KMS-11 (cell line): ENCODE results near the gene ADGRG3.

Source experiments
- H2AFZ ChIP-seq: fragments of 200-600 bp; sonication (generic); 2 replicates; pipeline ENCODE4 v1.6.1; 2016; ENCODE audit warnings: antibody characterized with exemption, mixed run types, low read depth
- H3K27ac ChIP-seq: fragments of 200-600 bp; sonication (generic); 2 replicates; pipeline ENCODE4 v1.6.1; 2016; ENCODE audit warnings: mild to moderate bottlenecking, mixed run types
- H3K27me3 ChIP-seq: fragments of 200-600 bp; sonication (generic); 2 replicates; pipeline ENCODE4 v1.6.1; 2017; ENCODE audit warnings: mild to moderate bottlenecking, low read depth, mixed run types, moderate library complexity; ENCODE audit not compliant: insufficient read depth
- H3K36me3 ChIP-seq: fragments of 200-600 bp; sonication (generic); 2 replicates; pipeline ENCODE4 v1.6.1; 2017; ENCODE audit warnings: mild to moderate bottlenecking, mixed run types; ENCODE audit not compliant: insufficient read depth
- H3K4me1 ChIP-seq: fragments of 200-600 bp; sonication (generic); 2 replicates; pipeline ENCODE4 v1.6.1; 2016; ENCODE audit warnings: mild to moderate bottlenecking, low read depth, mixed run types; ENCODE audit not compliant: poor library complexity, severe bottlenecking
- H3K4me2 ChIP-seq: fragments of 200-600 bp; sonication (generic); 2 replicates; pipeline ENCODE4 v1.7.0; 2016; ENCODE audit warnings: mild to moderate bottlenecking, mixed run types
- H3K4me3 ChIP-seq: fragments of 200-600 bp; sonication (generic); IDR thresholded peaks from 2 replicates; pipeline ENCODE4 v1.6.1; 2017; ENCODE audit warnings: low read depth, low read length, mixed read lengths; ENCODE audit not compliant: insufficient read depth
- H3K79me2 ChIP-seq: fragments of 200-600 bp; sonication (generic); 2 replicates; pipeline ENCODE4 v1.6.1; 2016; ENCODE audit warnings: low read depth, mixed run types; ENCODE audit not compliant: insufficient read depth
- H3K9ac ChIP-seq: fragments of 200-600 bp; sonication (generic); 2 replicates; pipeline ENCODE4 v1.6.1; 2016; ENCODE audit warnings: mild to moderate bottlenecking, mixed run types
- H4K20me1 ChIP-seq: fragments of 200-600 bp; sonication (generic); 2 replicates; pipeline ENCODE4 v1.6.1; 2016; ENCODE audit warnings: mild to moderate bottlenecking, mixed run types; ENCODE audit not compliant: insufficient read depth
- TF ChIP-seq, protein P1 (sequence below): fragments of 200-600 bp; sonication (generic); conservative IDR thresholded peaks from 2 replicates; pipeline ENCODE4 v1.6.1; 2017; ENCODE audit warnings: low read depth, mild to moderate bottlenecking, antibody characterized with exemption, low read length, moderate library complexity, mixed read lengths

The ADGRG3 gene

DNA sequence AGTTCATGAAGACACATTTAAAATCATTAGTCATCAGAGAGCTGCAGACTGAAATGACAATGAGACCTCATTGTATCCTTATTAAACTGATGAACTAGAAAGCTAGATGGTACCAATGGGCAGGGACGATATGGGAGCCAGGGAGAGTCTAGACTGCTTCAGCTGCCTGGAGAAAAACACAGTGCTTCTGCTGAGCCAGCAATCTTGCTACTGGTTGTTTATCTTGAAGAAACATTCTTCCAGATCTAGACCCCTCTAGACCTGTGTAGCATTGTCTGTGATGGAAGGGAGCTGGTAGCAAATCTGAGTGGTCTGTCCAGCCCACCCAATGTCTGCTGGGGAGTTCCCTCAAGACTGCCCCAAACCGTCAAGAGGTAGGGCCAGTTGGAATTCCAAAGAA lies 24.5 kb downstream of the ADGRG3 start:
- Histone ChIP-seq H4K20me1 (no peaks in the 10 kb centered on the region), H3K79me2 (no peaks in the 10 kb centered on the region), H3K36me3 (no peaks in the 10 kb centered on the region), H3K4me3 (no peak overlapping the region), H3K4me2 (no peak overlapping the region), H2AFZ (no peak overlapping the region), H3K27me3 (no peaks in the 10 kb centered on the region), H3K9ac (no peak overlapping the region), H3K4me1 (no peaks in the 10 kb centered on the region), H3K27ac (no peak overlapping the region)
- TF ChIP-seq, protein P1, sequence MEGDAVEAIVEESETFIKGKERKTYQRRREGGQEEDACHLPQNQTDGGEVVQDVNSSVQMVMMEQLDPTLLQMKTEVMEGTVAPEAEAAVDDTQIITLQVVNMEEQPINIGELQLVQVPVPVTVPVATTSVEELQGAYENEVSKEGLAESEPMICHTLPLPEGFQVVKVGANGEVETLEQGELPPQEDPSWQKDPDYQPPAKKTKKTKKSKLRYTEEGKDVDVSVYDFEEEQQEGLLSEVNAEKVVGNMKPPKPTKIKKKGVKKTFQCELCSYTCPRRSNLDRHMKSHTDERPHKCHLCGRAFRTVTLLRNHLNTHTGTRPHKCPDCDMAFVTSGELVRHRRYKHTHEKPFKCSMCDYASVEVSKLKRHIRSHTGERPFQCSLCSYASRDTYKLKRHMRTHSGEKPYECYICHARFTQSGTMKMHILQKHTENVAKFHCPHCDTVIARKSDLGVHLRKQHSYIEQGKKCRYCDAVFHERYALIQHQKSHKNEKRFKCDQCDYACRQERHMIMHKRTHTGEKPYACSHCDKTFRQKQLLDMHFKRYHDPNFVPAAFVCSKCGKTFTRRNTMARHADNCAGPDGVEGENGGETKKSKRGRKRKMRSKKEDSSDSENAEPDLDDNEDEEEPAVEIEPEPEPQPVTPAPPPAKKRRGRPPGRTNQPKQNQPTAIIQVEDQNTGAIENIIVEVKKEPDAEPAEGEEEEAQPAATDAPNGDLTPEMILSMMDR: no peak

DNA sequence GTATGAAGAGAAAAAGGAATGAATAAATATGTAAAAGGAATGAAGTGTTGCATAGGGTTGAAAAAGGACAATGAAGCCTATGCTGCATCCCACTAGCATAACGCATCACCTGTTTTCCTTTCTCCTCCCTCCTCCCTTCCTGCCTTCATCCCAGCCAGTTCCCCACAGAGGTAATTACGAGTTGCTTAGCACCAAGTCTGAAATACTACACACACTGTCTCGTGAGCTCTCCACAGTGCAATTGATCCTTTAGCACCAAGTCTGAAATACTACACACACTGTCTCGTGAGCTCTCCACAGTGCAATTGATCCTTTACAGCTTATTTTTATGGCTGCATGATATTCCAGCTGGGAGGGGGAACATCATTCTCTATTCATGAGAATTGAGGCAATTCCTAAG lies 25.4 kb downstream of the ADGRG3 start:
- Histone ChIP-seq H3K4me2 (no peak overlapping the region), H3K36me3 (no peaks in the 10 kb centered on the region), H3K79me2 (no peaks in the 10 kb centered on the region), H3K4me1 (no peaks in the 10 kb centered on the region), H3K4me3 (no peak overlapping the region), H4K20me1 (no peaks in the 10 kb centered on the region), H3K9ac (no peak overlapping the region), H3K27ac (no peak overlapping the region), H2AFZ (no peak overlapping the region), H3K27me3 (no peaks in the 10 kb centered on the region)
- TF ChIP-seq, protein P1: no peak

DNA sequence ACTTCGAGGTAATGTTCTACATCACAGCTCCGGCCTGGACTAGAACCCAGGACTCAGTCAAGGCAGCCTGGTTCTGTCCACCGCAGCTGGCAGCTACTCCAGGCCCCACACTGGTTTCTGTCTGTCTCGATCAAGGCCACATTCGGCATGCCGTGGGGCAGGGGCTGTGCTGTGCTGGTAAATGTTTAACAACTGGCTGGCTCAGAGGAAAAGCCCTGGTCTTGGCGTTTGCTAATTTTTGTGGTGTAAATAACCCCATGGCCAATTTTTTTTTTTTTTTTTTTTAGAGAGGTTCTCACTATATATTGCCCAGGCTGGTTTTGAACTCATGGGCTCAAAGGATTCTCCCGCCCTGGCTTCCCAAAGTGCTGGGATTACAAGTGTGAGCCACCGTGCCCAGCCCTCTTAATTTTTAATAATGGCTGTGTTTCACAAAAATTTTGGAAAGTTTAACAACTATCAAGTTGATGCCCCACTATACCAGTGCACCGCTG lies 26.2 kb downstream of the ADGRG3 start:
- Histone ChIP-seq H4K20me1 (no peaks in the 10 kb centered on the region), H3K27ac (no peak overlapping the region), H3K27me3 (no peaks in the 10 kb centered on the region), H2AFZ (no peak overlapping the region), H3K79me2 (no peaks in the 10 kb centered on the region), H3K4me1 (no peaks in the 10 kb centered on the region), H3K36me3 (no peaks in the 10 kb centered on the region), H3K4me2 (no peak overlapping the region), H3K4me3 (no peak overlapping the region), H3K9ac (no peak overlapping the region)
- TF ChIP-seq, protein P1: no peak

DNA sequence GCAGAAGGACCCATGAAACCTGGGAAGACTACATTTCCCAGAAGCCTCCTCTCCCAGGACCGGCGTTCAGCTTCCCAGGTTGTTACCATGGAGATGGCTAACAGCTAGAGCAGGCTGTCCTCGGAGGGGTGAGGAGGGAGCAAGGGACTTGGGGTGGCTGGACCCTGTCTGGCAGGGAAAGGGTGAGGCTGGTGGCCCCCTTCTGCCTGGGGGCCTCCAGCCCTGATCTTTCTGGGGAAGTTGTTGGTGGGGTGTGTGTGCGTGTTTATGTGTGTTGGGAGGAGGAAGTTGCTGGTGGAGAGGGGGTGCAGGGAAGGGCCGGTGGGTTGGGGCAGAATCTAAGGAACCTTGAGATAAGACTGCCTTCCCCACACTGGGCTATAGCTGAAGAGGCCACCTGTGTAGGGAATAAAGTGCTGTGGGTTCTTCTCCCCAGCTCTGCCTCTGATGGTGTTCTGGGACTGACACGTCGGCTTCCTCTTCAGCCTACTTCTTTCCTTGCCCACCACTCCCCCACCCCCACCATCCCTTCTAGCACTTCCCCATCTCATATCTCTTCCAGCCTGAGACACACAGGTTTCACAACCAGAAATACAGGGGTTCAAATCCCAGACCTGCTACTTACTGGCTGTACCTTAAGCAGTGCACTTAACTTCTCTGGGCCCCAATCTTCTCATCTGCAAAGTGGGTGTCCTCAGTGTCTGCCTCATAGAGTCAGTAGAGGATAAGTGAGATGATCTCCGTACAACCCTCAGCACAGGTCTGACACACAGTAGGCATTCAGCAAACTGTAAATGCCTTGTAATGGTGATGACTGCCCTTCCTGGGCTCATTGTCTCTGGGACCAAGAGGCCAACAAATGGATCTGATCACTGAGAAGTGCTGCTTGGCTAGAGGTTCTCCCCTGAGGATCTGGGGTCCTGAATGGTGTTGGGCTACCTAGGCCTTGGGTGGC lies 26.9 kb downstream of the ADGRG3 start, which contains the start of gene DRC7:
DRC7 (plus strand) TSS at position 82 of the 955 bp plus-strand sequence. CDS start 3,144 bp downstream, outside the sequence.
- H3K27ac ChIP-seq: no peak within 1 kb of the TSS
- H3K27me3 ChIP-seq: no peaks in the 10 kb centered on the region
- H3K4me2 ChIP-seq: no peak within 1 kb of the TSS
- TF ChIP-seq, protein P1: no peak
- no peaks in the 10 kb centered on the region for H3K4me1 ChIP-seq
- H4K20me1 ChIP-seq: no peaks in the 10 kb centered on the region
- no peak within 1 kb of the TSS for H3K4me3 ChIP-seq
- no peak within 1 kb of the TSS for H2AFZ ChIP-seq
- H3K36me3 ChIP-seq: no peaks in the 10 kb centered on the region
- H3K9ac ChIP-seq: no peak within 1 kb of the TSS
- H3K79me2 ChIP-seq: no peaks in the 10 kb centered on the region
